Central memory CD8-positive, alpha-beta T cell (primary cell): Measurements from ENCODE around the gene SMG1.

Source experiments
- ATAC-seq: fragments of 150-1000 bp; cut with Tn5 transposase; replicated peaks from 2 replicates; pipeline ENCODE4 v1.10.0; 2022; ENCODE audit warnings: mild to moderate bottlenecking, moderate FRiP score, moderate number of reproducible peaks; ENCODE audit not compliant: poor library complexity, severe bottlenecking; ENCODE audit errors: extremely low read depth
- DNase-seq, 2 donors: peaks; one replicate each; pipeline ENCODE4 v3.0.0; 2021; ENCODE audit warnings: low spot score in 2 of 2
- H3K27ac Mint-ChIP-seq: one replicate; pipeline ENCODE4 v1.8.0; 2022; ENCODE audit warnings: low read depth, mild to moderate bottlenecking, moderate library complexity, mixed read lengths
- H3K27me3 Mint-ChIP-seq: one replicate; pipeline ENCODE4 v1.8.0; 2022; ENCODE audit warnings: mixed read lengths
- H3K36me3 Mint-ChIP-seq: one replicate; pipeline ENCODE4 v1.8.0; 2022; ENCODE audit warnings: mild to moderate bottlenecking, moderate library complexity, mixed read lengths; ENCODE audit not compliant: insufficient read depth
- H3K4me1 Mint-ChIP-seq: one replicate; pipeline ENCODE4 v1.8.0; 2022; ENCODE audit warnings: mixed read lengths
- H3K4me3 Mint-ChIP-seq: one replicate; pipeline ENCODE4 v1.8.0; 2022; ENCODE audit warnings: mild to moderate bottlenecking, moderate library complexity, mixed read lengths
- H3K9me3 Mint-ChIP-seq: one replicate; pipeline ENCODE4 v1.8.0; 2022; ENCODE audit warnings: mixed read lengths

Gene SMG1

DNA sequence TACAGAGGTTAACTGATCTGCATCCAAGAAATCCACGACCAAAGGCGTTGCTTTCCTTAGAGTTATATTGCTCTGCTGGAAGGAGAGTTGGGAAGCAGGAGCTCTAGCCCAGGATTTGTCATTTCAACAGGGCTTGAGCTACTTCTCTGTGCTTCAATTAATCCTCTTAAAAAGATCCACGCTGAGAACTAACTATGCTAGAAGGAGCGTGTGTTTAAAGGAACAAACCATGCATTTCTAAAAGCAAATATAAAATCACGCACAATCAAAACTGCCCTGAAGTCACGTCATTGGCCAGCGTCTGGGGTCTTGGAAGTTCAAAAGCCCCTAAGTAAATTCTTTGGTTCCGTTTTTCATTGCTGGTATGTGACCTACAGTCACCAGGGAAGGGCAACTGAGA, 125.9 kb downstream of the SMG1 start:
- peaks cover 53% of the 10 kb centered on the region for H3K4me1 Mint-ChIP-seq
- peak overlapping the region; percentile 94 for H3K27ac Mint-ChIP-seq

DNA sequence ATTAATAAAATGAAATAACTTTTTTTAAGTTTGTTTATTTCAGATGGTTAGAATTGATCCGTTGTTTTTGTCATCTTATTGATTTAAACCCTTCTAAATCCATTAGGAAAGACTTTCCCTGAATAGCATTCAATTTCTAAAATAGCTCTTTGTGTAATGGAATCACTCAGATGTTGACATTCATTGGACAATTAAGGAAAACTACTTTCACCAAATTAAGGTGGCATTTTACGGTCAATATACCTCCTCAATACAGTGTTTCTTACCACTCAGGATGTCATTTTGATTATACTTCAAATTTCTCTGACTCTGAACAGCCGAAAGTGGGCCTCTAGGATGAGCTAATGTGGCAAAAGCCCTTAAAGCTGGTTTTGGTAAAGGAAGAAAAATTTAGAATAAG, 126.7 kb downstream of the SMG1 start:
- Mint-ChIP-seq H3K4me3 (peak overlapping the region; percentile 92), H3K9me3 (no peaks in the 10 kb centered on the region), H3K27me3 (no peaks in the 10 kb centered on the region), H3K36me3 (peaks cover 39% of the 10 kb centered on the region), H3K27ac (peak overlapping the region; percentile 94), H3K4me1 (peaks cover 53% of the 10 kb centered on the region)
- DNase-seq (no peak), ATAC-seq (no peak)

More for the DNA sequence above, 125.9 kb downstream of the SMG1 start:
- Mint-ChIP-seq H3K27me3 (no peaks in the 10 kb centered on the region), H3K4me3 (peak overlapping the region; percentile 92), H3K9me3 (no peaks in the 10 kb centered on the region), H3K36me3 (peaks cover 36% of the 10 kb centered on the region)
- DNase-seq: no peak
- no peak for ATAC-seq

DNA sequence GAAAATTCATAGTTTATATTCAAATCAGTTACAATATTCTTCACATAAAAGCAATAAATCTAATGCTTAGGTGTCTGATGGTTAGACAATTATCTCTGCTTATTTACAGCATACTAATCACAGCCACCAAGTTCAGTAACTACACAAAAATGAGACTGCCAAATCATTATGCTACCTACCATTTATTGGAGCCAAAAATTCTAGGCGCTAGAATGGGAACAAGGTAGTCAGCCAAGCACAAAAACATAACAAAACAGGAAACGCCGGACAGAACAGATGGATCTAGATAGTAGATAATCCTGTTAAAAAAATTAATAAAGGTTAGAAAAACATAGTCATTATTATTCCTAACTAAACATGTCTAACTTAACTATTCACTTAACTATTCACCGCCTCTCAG, 128.5 kb downstream of the SMG1 start:
- DNase-seq: no peak
- Mint-ChIP-seq H3K27ac (no peak overlapping the region), H3K27me3 (no peaks in the 10 kb centered on the region), H3K9me3 (no peaks in the 10 kb centered on the region), H3K4me1 (peaks cover 40% of the 10 kb centered on the region), H3K4me3 (no peak overlapping the region), H3K36me3 (peaks cover 49% of the 10 kb centered on the region)
- ATAC-seq: no peak

DNA sequence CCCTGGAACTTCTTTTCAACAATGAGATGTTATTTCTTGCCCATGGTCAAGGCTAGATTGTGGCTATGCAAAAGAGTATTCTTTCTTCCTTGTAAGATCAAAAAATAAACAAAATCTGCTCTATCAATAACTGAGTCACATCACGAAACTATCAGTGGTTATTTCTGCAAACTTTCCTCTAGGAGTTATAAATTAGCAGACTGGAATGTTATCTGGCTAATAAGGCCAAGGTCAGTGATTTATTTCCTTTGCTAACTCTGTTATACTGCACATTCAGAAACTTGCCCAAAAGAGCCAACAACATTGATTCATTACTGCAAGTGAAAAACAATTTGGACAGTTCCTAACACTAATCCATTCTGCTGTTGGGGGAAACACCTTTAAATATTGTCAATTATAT, 129.8 kb downstream of the SMG1 start:
- Mint-ChIP-seq H3K36me3 (peaks cover 52% of the 10 kb centered on the region), H3K4me1 (peaks cover 36% of the 10 kb centered on the region), H3K27ac (no peak overlapping the region), H3K4me3 (no peak overlapping the region), H3K27me3 (no peaks in the 10 kb centered on the region), H3K9me3 (no peaks in the 10 kb centered on the region)
- no peak for ATAC-seq
- no peak for DNase-seq

DNA sequence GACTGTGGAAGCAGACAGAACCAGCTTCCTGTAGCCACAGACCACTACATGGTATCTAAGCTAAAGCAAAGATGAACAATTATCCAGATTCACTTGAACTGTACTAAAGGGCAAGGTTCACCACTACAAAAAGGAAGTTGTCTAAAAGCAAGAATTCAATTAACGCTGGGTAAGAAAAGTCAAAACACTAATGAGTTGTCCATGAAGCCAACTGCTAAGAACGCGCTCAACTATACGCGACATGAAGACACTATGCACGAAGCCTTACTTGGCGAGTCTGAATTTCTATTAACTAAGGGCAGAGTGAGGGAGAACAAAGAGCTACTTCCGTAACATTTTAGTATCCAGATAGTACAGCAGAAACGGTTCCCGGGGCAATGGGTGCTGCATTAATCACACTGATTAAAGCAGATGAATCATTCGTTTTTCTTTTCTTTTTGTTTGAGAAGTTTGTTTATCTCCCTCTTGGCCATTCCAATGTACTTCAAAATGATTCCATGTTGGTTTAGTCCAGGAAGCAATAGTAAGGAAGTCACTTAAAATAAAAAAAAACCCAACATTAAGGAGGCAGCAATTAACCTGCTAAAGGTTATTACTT, 133.3 kb downstream of the SMG1 start:
- peak overlapping the region; percentile 29 for H3K4me3 Mint-ChIP-seq
- peaks cover 34% of the 10 kb centered on the region for H3K4me1 Mint-ChIP-seq
- no peak overlapping the region for H3K27ac Mint-ChIP-seq
- ATAC-seq (no peak), DNase-seq (no peak)
- no peaks in the 10 kb centered on the region for H3K27me3 Mint-ChIP-seq
- no peaks in the 10 kb centered on the region for H3K9me3 Mint-ChIP-seq
- H3K36me3 Mint-ChIP-seq: peaks cover 63% of the 10 kb centered on the region

DNA sequence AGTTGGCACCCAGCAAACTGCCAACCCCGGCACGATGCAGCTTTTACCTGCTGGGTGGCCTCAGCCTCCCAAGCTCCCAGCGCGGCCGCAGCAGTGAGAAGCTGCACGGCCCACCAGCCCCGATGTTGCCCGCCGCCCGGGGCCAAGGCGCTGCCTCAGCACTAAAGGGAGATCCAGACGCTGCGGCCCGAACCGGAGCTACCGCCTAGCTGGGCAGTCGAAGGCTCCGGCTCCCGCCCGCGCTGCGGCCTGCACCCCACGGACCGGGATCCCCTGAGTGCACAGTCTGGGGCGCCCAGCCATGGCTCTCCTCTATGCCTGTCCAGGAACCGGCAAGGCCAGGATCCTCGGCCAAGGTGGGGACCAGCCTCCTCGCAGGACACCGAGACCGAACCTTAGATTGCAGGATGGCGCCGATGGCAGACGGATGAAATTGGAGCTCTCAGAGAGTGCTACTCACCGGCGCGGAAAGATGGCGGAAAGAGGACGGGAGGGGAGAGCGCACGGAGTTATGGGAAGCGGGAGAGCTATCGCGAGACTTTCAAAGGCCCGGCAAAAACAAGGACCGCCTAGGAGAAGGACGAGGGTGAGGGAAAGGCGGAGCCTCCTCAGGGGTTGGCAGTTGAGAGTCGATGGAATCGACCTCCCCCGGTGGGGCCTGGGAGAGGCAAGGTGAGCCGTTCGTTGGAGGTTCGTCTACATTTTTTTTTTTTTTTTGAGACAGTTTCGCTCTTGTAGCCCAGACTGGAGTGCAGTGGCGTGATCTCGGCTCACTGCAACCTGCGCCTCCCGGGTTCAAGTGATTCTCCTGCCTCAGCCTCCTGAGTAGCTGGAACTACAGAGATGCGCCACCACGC, 136.1 kb downstream of the SMG1 start, which contains the start of gene RPS15A:
Gene RPS15A (minus strand): TSS at position 485 of the 857 bp plus-strand sequence. CDS start 1,221 bp downstream, outside the sequence.
- H3K27me3 Mint-ChIP-seq: no peaks in the 10 kb centered on the region
- H3K9me3 Mint-ChIP-seq: no peaks in the 10 kb centered on the region
- H3K36me3 Mint-ChIP-seq: peaks cover 72% of the 10 kb centered on the region
- H3K4me1 Mint-ChIP-seq: peaks cover 54% of the 10 kb centered on the region
- H3K27ac Mint-ChIP-seq: peak within 1 kb of the TSS; percentile 96
- H3K4me3 Mint-ChIP-seq: peak within 1 kb of the TSS; percentile 97
- peak; percentile 78 to 91 for DNase-seq
- ATAC-seq: peak; percentile 95

DNA sequence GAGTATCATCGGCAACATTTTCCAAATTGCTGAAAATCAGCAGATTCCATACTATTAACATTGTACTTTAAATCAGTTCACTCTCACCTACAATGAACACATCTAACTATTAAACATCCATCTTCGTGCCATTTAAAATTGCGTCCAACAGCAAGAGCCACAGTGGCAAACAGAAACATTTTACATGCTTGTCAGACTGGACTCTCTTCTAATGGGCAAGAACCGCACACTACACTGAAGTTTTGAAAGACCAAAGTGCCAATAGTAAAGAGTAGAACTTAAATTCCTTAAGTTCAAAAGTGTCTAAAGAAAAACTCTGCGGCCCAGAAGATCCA, 136.7 kb downstream of the SMG1 start:
- Mint-ChIP-seq H3K9me3 (no peaks in the 10 kb centered on the region), H3K27me3 (no peaks in the 10 kb centered on the region), H3K27ac (peak overlapping the region; percentile 96), H3K4me3 (peak overlapping the region; percentile 97), H3K4me1 (peaks cover 60% of the 10 kb centered on the region), H3K36me3 (peaks cover 76% of the 10 kb centered on the region)
- ATAC-seq (no peak), DNase-seq (no peak)

DNA sequence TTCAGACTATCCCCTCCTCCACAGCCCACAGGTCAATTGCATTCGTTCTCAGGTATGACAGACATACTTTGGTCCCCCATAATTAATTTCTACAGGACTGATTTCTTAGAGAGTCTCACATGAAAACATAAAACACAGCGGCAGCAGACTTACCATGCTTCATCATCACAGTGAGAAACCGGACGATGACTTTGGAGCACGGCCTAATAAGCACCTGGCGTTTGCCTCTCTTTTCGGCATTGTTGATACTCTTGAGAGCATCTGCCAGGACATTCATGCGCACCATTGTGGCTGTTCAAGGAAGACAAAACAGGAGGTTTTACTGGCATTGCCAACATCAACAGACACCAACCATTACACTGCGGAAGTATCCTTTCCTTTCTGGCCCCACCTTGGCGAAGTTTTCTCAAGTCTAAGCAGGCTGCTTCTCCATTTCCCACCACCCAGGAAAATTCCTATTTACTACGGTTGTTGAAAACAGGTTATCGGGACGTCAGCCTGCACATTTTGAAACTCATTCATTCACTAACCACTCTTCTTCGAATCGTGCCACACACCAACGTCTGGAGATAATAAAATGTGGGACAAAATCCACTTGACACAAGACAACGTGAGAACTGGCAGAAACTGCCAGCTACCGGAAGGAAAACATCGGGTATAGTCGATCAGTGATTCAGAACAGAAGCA, 137.2 kb downstream of the SMG1 start:
- Mint-ChIP-seq H3K27ac (peak overlapping the region; percentile 96), H3K4me3 (peak overlapping the region; percentile 97), H3K36me3 (peaks cover 78% of the 10 kb centered on the region), H3K4me1 (peaks cover 63% of the 10 kb centered on the region), H3K27me3 (no peaks in the 10 kb centered on the region), H3K9me3 (no peaks in the 10 kb centered on the region)
- no peak for ATAC-seq
- no peak for DNase-seq

DNA sequence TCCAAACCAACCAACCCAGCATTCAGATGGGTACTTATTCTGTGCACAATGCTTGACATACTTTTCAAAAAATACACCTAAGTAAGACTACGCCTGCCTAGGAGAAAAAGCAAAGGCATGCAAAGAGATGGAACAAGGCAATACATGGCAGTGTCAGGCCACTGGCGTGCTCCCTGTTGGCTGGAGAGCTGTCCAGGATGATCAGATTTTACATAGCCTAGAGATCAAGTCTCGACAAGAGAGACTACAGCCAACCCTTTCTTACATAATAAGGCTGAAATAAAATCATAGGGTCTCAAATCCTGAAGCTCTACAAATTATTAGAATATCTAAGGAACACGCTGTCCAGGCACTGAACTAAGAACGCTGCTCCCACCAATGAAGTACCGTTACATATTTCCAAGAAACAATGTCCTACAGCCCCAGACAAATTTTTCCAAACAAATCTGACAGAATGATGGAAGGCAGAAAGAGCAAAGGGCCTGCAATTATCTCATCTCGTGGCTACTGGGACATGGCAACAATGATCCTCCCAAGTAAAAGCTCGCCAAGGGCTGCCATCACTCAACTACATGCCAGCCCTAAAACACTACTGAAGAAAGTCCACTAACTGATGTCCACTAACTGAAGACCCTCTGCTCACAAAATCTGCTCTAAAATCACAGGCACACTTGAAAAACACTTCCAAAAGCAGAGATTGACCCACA, 141.1 kb downstream of the SMG1 start:
- Mint-ChIP-seq H3K27ac (peak overlapping the region; percentile 96), H3K4me3 (peak overlapping the region; percentile 97), H3K9me3 (no peaks in the 10 kb centered on the region), H3K36me3 (peaks cover 79% of the 10 kb centered on the region), H3K27me3 (no peaks in the 10 kb centered on the region), H3K4me1 (peaks cover 69% of the 10 kb centered on the region)
- no peak for ATAC-seq
- no peak for DNase-seq

DNA sequence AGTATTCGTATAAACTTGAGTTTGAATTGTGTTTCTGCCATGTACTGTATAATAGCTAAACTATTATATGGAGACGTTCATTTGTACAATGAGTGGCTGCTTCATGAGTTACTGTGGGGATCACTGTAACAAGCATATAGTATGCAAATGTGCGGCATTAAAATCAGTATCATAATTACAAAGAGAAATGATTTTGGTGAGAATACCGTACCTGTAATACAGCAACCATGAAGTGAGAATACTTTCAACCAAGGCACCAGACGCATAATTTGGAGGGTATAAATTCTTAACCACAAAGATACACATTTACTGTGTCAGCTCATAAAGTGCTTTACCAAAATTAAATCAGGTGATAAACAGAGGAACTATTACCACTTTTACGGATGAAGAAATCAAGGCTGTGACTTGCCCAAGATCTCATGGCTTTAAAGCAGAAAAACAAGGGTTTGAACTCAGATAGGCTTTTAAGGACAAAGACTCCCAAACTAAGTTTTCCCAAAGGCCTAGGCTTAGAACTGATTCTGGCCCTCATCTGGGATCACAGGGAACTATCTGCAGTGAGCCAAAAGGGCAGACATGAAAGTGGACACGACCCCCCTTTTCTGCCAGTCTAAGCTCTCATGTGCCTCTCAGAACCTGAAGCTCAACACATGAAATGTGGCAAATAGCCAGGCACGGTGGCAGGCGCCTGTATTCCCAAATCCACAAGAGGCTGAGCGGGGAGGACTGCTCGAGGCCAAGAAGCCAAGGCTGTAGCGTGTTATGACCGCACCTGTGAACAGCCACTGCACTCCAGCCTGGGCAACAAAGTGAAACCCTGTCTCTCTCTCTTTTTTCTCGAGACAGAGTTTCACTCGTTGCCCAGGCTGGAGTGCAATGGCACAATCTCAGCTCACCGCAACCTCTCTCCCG, 142.5 kb downstream of the SMG1 start:
- peak overlapping the region; percentile 51 for H3K4me3 Mint-ChIP-seq
- peak overlapping the region; percentile 96 for H3K27ac Mint-ChIP-seq
- ATAC-seq (peak; percentile 15), DNase-seq (no peak)
- no peaks in the 10 kb centered on the region for H3K27me3 Mint-ChIP-seq
- H3K4me1 Mint-ChIP-seq: peaks cover 56% of the 10 kb centered on the region
- no peaks in the 10 kb centered on the region for H3K9me3 Mint-ChIP-seq
- peaks cover 68% of the 10 kb centered on the region for H3K36me3 Mint-ChIP-seq

DNA sequence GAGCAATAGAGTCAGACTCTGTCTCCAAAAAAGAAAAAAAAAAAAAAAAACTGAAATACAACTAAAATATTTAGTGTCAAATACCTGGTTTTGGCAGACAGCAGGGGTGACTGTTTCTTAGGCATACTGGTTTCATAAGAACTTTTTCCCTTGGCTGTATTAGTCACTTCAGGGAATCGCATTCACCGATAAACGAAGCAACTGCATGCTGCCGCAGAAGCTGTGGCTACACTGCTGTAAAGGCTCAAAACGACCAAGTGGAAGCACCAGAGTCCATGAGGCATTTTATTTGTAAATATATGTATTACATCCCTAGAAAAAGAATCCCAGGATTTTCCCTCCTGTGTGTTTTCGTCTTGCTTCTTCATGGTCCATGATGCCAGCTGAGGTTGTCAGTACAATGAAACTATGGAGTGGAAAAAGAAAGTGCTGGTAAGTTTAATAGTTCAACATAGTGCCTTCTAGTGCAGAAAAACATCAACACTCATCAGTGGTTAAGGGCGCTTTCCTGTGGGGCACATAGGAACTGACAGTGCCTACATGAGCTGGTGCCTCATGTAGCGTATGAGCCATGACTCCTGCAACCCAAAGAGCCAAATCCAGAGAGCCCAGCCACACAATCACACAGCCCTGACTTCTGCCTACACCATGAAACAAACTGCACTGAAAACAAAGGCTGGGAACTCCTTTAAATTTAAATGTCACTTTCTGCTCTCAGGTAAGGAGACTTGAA, 143.3 kb downstream of the SMG1 start:
- Mint-ChIP-seq H3K4me3 (peak overlapping the region; percentile 51), H3K36me3 (peaks cover 60% of the 10 kb centered on the region)

More for the DNA sequence above, 143.3 kb downstream of the SMG1 start:
- DNase-seq (peak in 1 of 2 donors; percentile 20), ATAC-seq (peak; percentile 76)
- Mint-ChIP-seq H3K27ac (peak overlapping the region; percentile 62), H3K4me1 (peaks cover 48% of the 10 kb centered on the region), H3K27me3 (no peaks in the 10 kb centered on the region), H3K9me3 (no peaks in the 10 kb centered on the region)
